Breast epithelium (tissue), 3 donors: ENCODE measurements around the gene ITGB7.

ENCODE experiments used
- CTCF ChIP-seq, 3 donors: fragments of 450-650 bp; IDR thresholded peaks; one replicate each; pipeline ENCODE4 v1.5.1; 2016 to 2017; ENCODE audit warnings: antibody characterized with exemption in 3 of 3, mild to moderate bottlenecking in 3 of 3, moderate library complexity in 3 of 3
- POLR2A ChIP-seq: fragments of 450-650 bp; IDR thresholded peaks from one replicate; pipeline ENCODE4 v1.6.1; 2016; ENCODE audit warnings: antibody characterized with exemption, mild to moderate bottlenecking, moderate library complexity

GRCh38 chr12:53234271-53234914, 27.3 kb upstream of the ITGB7 start:
- no peak for TF ChIP-seq POLR2A
- no peak for TF ChIP-seq CTCF (IDR thresholded peaks at IDR 0.05)
